Measurements from ENCODE around the gene TMEM145.
"Not testable (repeated sequence)": the region's sequence is repeated elsewhere in the genome, so short reads cannot be mapped to it uniquely, and the experiment has no call there.

Gene TMEM145

GRCh38 chr19:42339126-42339860 lies 26.2 kb downstream of the TMEM145 start:
- not testable (repeated sequence) for DNase-seq

DNA sequence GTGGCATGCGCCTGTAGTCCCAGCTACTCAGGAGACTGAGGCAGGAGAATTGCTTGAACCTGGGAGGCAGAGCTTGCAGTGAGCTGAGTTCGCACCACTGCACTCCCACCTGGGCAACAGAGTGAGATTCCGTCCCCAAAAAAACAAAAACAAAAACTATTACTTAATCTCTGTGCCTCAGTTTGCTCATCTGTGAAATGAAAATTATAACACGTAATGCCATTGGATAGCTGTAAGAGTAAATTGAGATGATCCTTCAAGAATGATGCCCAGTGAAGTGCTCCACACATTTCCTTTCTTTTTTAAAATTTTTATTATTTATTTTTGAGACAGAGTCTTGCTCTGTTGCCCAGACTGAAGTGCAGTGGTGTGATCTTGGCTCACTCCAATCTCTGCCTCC lies 26.8 kb downstream of the TMEM145 start:
- not testable (repeated sequence) for DNase-seq

GRCh38 chr19:42343344-42344110 lies 30.4 kb downstream of the TMEM145 start:
- no peak for DNase-seq

GRCh38 chr19:42344336-42344893 lies 31.3 kb downstream of the TMEM145 start:
- no peak for DNase-seq

GRCh38 chr19:42345191-42345812 lies 32.2 kb downstream of the TMEM145 start:
- DNase-seq: no peak

DNA sequence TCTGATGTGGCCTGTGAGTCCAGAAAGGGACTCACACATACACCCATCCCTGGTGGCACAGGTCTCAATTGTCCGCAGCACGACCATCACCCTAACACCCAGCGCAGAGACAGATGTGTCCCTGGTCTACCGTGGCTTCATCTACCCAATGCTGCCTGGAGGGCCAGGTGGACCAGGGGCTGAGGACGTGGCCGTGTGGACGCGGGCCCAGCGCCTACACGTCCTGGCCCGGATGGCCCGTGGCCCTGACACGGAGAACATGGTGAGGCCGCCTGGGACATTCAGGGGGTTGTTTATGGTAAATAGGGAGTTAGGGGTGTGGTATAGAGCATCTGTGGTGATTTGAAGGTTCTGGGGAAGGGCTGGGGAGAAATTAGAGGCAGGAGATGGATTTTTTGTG lies 35.1 kb downstream of the TMEM145 start:
- no peak for DNase-seq

- no peak for DNase-seq
These were observed 36.4 kb downstream of the TMEM145 start for GRCh38 chr19:42349378-42350107.

DNA sequence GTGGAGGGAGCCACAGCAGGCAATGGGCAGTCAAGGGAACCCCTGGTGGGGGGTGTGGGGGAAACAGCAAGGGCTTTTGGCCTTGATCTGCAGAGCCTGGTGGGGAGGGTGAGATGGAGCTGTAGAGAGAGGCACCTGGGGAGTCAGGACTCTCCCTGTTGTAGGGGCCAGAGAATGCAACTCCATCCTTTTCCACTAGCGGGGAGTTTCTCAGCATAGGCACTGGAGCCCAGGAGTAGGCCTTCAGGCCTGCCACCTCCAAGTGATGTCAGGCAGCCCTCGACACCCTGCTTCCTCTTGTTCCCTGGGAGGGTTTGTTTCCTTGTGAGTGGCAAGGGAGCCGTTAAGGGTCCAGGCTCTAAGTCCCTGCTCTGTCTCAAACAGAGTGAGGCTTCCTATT lies 37.3 kb downstream of the TMEM145 start:
- no peak for DNase-seq

GRCh38 chr19:42351079-42351735 lies 38.1 kb downstream of the TMEM145 start:
- no peak for DNase-seq

- no peak for DNase-seq
These were observed 39.5 kb downstream of the TMEM145 start for GRCh38 chr19:42352301-42353259.

DNA sequence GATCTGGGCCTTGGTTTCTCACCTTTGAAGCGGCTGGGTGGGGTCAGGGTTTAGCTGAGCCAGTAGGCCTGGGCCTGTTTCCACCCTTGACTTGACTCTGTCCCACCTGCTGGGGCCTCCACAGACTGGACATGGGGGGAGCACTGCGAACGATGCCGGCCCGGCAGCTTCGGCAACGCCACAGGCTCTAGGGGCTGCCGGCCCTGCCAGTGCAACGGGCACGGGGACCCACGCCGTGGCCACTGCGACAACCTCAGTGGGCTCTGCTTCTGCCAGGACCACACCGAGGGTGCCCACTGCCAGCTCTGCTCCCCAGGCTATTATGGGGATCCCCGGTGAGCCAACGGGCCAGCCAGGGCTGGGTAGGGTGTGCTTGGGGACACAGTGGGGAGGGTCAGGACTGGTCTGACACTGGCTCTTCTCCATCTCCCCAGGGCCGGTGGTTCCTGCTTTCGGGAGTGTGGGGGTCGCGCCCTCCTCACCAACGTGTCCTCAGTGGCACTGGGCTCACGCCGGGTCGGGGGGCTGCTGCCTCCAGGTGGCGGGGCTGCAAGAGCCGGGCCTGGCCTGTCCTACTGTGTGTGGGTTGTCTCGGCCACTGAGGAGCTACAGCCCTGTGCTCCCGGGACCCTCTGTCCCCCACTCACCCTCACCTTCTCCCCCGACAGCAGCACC lies 40.4 kb downstream of the TMEM145 start:
- no peak for DNase-seq

GRCh38 chr19:42355896-42356295 lies 42.8 kb downstream of the TMEM145 start:
- DNase-seq: no peak

DNA sequence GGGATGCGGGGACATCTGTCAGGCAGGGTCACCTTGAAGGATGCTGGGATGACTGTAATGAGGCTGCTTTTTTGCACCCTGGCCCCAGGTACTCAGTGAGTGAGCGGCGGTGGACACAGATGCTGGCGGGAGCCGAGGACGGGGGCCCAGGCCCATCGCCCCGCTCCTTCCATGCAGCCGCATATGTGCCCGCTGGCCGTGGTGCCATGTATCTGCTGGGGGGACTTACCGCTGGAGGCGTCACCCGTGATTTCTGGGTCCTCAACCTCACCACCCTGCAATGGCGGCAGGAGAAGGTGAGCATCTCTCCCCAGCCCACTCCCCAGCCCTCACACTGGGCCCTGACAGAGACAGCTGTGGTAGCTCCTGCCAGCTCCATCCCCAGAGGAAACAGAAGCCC lies 43.6 kb downstream of the TMEM145 start:
- no peak for DNase-seq

GRCh38 chr19:42357290-42357689 lies 44.2 kb downstream of the TMEM145 start:
- no peak for DNase-seq

DNA sequence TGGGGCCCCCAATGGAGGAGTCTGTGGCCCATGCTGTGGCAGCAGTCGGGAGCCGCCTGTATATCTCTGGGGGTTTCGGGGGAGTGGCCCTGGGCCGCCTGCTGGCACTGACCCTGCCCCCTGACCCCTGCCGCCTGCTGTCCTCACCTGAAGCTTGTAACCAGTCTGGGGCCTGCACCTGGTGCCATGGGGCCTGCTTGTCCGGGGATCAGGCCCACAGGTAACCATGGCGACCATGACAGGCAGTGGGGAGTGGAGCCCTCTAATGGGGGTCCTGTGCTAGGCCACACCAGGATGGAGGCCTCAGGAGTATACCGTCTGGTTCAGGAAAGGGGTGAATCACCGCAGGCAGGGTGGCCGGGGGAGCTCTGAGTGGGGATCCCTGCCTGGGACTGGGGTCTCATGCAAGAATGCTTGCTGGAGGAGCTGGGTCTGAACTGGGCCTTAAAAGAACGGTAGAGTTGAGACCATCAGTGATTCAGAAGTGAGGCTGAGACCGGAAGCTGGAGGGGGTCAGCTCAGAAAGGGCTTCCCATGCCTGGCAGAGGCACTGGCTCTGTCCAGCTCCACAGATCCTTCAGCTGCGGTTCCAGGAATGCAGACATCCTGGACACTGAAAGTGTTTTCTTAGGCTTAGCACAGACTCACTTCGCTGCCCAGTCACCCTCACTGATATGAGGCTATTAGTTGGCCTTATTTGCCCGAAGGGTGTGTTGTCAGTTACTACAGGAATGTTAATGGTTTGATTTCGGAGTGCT lies 47.9 kb downstream of the TMEM145 start:
- no peak for DNase-seq

DNA sequence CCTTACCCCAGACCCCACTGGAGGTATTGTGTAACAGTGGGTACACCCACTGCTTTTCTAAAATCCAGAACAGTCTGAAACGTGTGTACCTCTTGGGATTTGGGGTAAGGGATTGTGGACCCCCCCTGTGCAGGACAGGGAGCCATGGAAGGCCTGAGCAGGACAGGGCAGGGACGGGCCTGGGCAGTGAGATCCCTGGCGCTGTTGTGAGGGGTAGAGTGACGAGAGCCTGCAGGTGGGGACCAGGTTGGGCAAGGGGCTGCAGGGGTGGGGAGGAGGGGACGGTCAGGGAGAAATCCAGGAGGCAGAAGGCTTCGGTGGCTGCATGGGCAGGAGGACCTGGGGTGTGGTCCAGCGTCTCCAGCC lies 48.4 kb downstream of the TMEM145 start:
- no peak for DNase-seq

DNA sequence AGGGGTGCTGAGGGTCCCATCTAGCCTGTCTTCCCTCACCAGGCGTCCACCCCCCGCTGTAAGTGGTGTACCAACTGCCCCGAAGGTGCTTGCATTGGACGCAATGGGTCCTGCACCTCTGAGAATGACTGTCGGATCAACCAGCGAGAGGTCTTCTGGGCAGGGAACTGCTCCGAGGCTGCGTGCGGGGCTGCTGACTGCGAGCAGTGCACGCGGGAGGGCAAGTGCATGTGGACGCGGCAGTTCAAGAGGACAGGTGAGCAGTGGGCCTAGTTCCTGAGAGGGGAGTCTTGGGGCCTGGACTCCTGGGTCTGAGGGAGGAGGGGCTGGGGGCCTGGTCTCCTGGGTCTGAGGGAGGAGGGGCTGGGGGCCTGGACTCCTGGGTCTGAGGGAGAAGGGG lies 49.2 kb downstream of the TMEM145 start:
- peak; percentile 10 for DNase-seq

DNA sequence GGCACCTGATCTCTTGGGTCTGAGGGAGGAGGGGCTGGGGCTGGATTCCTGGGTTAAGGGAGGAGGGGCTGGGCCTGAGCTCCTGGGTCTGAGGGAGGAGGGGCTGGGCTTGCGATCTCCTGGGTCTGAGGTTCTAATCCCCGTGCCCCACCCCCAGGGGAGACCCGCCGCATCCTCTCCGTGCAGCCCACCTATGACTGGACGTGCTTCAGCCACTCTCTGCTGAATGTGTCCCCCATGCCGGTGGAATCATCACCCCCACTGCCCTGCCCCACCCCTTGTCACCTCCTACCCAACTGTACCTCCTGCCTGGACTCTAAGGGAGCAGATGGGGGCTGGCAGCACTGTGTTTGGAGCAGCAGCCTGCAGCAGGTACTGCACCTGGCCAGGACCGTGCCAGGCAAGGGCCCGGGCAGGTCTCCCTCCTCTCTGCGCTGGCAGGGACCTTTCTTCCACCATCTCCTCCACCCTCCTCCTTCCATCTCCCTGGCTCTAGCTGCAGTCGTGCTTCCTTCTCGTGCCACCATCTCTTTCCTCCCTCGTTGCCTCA lies 49.9 kb downstream of the TMEM145 start:
- peak; percentile 28 for DNase-seq

- DNase-seq: no peak
These were observed 50.7 kb downstream of the TMEM145 start for GRCh38 chr19:42363614-42364346.
